Sigmoid colon (tissue), 4 donors: Measurements from ENCODE around the gene S100A2.

Experiments
- CTCF ChIP-seq, 4 experiments: fragments of 450-650 bp in 3 of 4; fragments of 200-600 bp in 1 of 4; IDR thresholded peaks; one replicate each; pipeline ENCODE4 v1.5.1; 2016 to 2019; ENCODE audit warnings: antibody characterized with exemption in 4 of 4, mild to moderate bottlenecking in 3 of 4, moderate library complexity in 2 of 4
- EP300 ChIP-seq, 4 donors: sonication (generic); formaldehyde crosslinking; IDR thresholded peaks; one replicate each; pipeline ENCODE4 v1.6.1; 2017; ENCODE audit warnings: antibody characterized with exemption in 4 of 4
- POLR2A ChIP-seq, 2 donors: fragments of 450-650 bp; IDR thresholded peaks; one replicate each; pipeline ENCODE4 v1.6.1; 2016; ENCODE audit warnings: antibody characterized with exemption in 2 of 2, mild to moderate bottlenecking in 2 of 2, moderate library complexity in 2 of 2
- POLR2AphosphoS5 ChIP-seq, 4 donors: sonication (generic); formaldehyde crosslinking; IDR thresholded peaks; one replicate each; pipeline ENCODE4 v1.6.1; 2017; ENCODE audit warnings: antibody characterized with exemption in 4 of 4

GRCh38 chr1:153602749-153603148 is 37.1 kb upstream of the S100A2 start:
- TF ChIP-seq CTCF (IDR thresholded peaks at IDR 0.05) (no peak), EP300 (IDR thresholded peaks at IDR 0.05) (no peak), POLR2AphosphoS5 (IDR thresholded peaks at IDR 0.05) (no peak), POLR2A (IDR thresholded peaks at IDR 0.05) (no peak)
